CD4-positive, alpha-beta T cell treated with Interleukin-15 for 4 hours (primary cell): ENCODE measurements around the gene DCPS.
"Not testable (repeated sequence)": the region's sequence is repeated elsewhere in the genome, so short reads cannot be mapped to it uniquely, and the experiment has no call there.

ENCODE experiments used
- DNase-seq: peaks from one replicate; pipeline ENCODE4 v3.0.0-alpha.2; 2020; ENCODE audit warnings: low spot score

The DCPS gene

DNA sequence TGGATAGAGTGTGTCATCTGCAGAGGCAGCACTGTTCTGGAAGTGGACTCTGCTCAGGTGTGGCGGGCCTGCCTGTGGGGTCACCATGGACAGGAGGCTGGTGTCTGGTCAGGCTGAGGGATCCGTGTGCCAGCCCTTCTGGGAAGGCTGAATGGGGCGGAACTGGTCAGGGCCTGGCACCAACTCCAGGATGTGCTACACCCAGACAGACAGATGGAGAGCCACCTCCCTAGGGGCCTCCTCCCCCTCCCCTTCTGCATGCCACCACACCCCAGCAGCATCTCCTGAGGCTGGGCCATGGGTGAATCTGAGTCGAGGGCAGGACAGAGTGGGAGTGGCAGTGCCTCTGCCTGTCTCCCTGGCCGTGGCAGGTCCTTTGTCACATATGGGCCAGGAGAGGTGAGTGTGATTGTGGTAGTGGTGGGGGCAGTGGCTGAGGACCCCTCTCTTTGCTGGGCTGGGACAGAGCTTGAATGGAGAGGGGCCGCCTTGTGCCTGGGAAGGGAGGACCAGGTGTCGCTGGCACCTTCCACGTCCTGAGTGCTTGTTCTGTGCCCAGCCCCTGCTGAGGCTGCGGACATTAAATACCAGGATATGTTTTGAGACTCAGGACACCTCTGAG, 80.7 kb downstream of the DCPS start:
- no peak for DNase-seq

DNA sequence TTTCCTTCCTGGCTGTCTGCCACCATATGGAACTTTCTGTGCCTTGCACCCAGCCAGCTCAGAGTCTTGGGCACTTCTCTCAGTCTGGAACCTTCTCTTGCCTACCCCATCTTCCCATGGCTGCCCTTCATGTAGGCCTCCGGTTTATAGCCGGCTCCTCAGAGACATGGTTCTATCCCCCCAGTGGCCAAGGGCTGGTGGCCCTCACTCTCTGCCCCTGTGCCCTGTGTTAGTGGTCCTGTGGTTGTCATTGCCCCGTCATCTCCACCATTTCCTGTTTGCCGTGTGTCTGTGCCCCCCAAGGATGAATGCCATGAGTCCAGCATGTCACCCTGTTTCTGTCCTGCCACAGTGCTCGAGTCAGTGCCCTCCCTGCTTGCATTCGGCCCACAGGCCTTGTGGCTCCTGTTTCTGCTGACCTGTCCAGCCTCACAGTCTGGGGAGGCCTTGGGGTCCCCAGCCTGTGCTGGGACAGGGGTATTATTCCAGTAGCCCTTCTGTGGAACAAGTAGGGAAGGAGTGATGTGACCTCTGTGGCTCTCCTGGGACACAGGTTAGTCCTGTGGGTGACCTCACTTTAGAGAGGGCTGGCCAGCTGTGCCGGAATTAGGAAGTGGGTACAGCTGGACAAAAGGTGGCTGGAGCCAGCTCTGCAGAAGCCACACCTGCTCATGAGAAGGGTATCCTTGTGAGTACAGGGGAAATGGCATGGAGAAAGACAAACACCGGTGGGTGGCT, 82.3 kb downstream of the DCPS start:
- DNase-seq = no peak

DNA sequence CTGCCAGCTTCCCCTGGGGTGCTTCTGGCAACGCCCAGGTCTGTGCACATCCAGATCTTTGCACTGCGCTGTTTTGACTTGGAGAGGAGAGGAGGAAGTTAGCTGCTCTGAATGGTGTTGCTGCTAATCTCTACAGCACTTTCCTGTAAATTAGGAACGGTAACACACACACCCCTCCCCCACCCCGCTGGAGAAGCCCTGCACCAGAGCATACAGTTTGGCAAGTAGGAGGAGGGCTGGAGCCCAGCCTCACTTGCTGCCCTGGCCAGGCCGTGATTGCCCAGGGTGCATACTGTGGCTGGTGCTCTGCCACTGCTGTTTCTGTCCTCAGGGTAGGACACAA, 82.8 kb downstream of the DCPS start:
- not testable (repeated sequence) for DNase-seq

DNA sequence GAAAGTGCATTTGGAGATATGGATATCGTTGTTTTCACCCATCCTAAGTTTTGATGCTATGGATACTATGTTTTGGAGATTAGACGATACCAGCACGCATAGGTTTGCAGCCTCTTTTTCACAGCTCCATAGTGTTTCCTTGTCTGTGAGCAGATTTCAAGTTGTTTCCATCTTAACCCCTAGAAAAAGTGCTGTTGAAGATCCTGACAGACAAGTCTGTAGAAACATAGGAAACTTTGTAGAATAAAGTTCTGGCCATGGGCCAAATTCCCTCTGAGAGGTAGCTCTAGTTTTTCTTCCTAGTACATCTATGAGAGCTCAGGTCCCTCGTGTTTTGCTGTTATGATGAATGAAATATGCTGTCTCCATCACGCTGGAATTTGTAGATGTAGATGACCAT, 84.0 kb downstream of the DCPS start:
- DNase-seq = no peak

DNA sequence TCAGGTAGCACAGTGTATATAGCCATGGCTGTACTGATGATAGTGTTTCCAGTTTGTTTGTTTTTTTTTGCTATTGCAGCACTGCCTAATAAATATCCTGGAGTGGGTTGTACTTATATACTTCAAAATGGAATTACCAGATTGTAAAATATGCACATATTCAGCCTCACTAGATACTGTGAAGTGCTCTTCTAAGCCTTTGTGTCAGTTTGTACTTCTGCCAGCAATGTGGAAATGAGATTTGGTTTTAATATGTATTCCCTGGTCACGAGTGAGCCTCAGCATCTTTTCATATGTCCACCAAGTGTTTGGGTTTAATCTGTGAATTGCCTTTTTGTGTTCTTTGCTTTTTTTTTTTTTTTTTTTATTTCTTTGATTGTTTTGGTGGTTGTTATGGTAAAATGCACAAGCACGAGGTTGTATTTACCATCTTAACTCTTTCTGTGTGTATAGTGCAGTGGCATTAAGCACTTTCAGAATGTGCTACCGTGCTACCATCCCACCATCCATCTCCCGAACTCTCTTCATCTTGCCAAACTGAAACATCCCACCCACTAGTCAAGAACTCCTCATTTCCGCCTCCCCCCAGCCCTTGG, 86.5 kb downstream of the DCPS start:
- DNase-seq = no peak

DNA sequence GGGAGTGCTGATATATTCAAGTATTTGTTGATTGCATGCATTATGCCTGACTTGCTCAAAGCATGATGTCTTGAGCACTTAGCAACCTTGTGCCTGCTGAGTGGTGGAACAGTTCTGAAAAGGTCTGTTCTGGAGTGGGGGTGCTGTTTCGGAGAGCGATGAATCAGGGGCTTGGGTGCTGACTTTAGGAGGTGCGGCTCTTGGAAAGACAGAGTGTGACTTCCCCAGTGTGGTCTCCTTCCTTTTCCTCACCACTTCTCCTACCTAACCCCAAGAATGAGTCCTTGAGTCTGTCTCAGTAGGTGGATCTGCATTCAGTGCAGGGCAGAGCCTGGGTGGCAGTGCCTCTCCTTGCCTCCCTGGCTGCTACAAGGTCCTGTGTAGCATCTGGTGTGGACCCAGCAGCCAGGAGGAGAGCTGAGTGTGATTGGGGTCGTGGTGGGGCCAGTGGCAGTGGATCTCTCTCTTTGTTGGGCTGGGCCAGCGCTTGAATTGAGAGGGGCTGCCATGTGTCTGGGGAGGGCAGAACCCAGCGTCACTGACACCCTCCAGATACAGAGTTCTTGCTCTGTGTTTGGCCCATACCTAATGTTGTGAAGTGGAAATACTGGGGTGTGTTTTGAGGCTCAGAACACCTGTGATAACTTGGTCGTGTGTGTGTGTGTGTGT, 87.6 kb downstream of the DCPS start:
- no peak for DNase-seq

DNA sequence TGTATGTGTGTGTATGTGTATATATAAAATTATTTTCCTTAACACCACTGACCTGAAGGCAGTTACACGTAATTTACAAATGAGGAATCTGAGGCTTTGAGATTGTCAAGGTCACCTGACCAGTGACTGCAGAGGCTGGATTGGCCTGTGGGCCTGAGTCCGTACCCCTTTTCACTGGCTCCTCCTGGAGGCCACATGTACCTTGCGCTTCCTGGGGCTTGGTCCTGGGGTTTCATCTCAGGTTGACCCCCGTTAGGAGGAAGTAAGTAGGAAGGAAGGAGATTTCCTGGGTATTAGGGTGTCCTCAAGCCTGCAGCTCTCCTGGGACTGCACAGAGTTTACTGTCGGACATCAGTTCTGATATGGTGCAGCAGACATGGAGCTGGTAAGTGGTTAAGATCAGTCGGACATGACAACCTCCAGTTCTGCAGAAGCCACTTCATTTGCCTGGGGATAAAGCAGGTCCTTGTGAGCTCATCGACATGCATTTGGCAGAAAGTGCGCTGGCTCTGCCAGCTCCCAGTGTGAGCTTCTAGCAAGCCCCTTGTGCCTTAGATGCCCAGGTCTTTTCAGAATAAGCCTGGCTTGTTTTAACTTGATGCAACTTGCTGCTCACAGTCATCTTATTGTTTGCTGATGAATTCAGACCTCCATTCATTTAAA, 88.2 kb downstream of the DCPS start:
- DNase-seq = no peak

DNA sequence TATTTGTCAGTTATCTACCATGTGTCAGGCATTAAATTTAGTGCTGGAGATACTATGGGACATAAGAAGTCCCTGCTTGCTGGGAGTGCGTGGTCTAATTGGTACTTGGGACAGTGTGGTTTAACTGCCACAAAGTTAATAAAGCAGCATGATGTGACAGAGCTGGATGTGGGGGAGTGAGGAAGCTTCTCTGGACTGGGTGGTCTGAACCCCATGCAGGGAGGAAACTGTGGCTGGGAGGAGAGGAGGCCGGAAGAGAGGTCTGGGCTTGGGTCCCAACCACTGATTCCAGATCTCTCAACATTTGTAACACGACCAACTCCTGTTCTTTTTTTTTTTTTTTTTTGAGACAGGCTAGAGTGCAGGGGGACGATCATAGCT, 88.8 kb downstream of the DCPS start:
- DNase-seq = no peak

DNA sequence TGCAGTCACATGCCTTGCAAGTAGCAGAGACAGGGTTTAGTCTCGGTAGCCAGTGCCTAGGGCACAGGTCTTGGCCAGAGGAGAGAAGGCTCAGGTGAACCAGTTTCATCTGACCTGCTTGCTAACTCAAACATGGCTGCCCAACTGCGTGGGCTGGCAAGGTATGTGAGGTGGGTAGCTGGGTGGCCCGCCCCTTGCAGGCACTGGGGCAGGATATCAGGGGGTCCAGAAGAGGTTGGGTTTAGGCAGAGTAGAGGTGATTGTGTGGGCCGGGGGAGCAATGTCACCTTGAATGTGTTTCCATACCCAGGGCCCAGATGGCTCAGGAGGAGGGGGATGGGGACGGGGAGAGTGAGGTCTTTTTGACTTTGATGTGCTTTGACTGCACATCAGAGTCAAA, 89.3 kb downstream of the DCPS start:
- no peak for DNase-seq

DNA sequence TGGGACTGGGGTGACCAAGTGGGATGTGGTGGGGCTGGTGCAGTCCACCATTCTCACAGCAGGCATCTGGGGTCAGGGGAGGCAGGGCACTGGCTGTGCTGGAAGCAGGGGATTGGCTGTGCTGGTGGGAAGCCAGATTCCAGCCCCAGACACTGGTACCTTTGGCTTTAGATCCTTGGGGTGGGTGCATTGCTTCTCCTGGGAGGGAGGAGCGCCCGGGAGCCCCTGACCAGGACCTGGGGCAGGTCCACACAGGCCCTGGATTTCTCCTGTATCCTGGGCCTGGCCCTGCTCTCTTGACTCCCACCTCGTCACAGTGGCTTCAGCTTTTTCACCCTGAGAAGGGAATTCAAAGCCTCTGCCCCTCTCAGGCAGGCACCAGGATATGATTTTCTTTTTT, 90.2 kb downstream of the DCPS start:
- DNase-seq = no peak

DNA sequence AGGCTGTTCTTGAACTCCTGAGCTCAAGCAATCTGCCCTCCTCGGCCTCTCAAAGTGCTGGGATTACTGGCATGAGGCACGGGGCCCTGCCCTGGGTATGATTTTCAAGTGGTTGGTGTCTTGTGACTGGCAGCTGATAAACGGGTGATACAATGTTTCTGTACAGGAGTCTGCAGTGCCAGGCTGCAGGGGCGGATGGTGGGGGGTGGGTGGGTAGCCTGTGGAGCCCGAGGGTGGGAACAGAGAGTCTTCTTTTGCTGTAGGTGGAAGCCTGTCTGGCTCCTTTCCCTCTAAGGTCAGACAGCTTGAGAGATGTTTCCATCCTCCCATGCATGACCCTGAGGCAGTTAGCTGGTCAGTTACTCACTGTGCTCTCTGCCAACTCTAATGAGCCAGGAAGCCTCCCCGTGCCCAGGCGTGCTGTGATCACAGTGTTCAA, 90.8 kb downstream of the DCPS start:
- not testable (repeated sequence) for DNase-seq
